PC-3 (cell line): ENCODE results near the gene FBXL16.

Experiments used
- CTCF ChIP-seq: fragments of 300-600 bp; sonication (generic); conservative IDR thresholded peaks from 2 replicates; pipeline ENCODE4 v1.5.1; 2017; ENCODE audit warnings: antibody characterized with exemption, low read depth, mild to moderate bottlenecking, low read length
- EZH2 ChIP-seq: fragments of 300-600 bp; sonication (generic); IDR thresholded peaks from one replicate; pipeline ENCODE4 v1.6.1; 2017; ENCODE audit warnings: antibody characterized with exemption, mild to moderate bottlenecking, low read length; ENCODE audit not compliant: unreplicated experiment
- EZH2phosphoT487 ChIP-seq: fragments of 300-600 bp; sonication (generic); IDR thresholded peaks from 2 replicates; pipeline ENCODE4 v1.6.1; 2018; ENCODE audit warnings: mild to moderate bottlenecking, antibody characterized with exemption, low read length, borderline replicate concordance

DNA sequence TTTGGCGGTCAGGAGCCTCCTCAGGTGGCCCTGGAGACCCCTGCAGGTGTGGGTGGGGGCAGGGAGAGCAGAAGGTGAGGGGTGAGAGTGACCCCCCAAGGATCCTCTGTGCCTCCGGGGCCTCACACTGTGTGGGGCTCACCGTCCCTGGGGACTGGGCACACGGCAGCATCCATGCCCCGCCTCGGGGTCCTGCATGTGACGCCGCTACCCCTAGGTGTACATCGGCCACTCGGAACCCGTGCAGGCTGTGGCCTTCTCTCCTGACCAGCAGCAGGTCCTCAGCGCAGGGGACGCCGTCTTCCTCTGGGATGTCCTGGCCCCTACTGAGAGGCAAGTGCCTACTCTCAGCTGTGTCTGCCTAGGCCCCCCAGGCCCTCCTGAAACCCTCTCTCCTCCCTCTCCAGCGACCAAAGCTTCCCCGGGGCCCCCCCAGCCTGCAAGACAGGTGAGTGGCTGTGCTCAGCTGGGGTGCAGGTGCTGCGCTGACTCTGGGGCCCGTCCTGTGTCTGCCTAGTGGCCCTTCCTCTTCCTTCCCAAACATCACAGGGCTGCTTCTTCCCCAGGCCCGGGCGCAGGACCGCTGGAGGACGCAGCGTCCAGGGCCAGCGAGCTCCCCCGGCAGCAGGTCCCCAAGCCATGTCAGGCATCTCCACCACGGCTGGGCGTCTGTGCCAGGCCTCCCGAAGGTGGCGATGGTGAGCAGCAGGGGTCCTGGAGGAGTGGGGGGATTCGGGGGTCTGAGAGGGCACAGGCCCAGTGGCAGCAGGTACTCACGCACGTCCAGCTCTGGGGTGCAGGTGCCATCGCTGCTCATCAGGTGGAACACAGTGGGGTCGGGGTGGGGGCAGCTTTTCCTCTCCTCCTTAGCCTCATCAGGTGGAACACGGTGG lies 46.7 kb downstream of the FBXL16 start:
- TF ChIP-seq CTCF (peak; percentile 38), EZH2 (no peak), EZH2phosphoT487 (no peak)
